Liver (tissue), 9 donors: ENCODE measurements around the gene AMBRA1. TPM values are rescaled to one million over a fixed set of nuclear protein-coding genes. Genes with fewer than 3 reads are reported as not detected.

Experiments used
- DNase-seq: peaks from one replicate; pipeline ENCODE4 v3.0.0-alpha.2; 2017; ENCODE audit warnings: low spot score
- H3K27ac ChIP-seq, 2 donors: one replicate each; pipeline ENCODE4 v1.7.0; 2013; ENCODE audit warnings: inconsistent platforms in 2 of 2, low read length in 2 of 2, control low read depth in 1 of 2, low read depth in 1 of 2, mild to moderate bottlenecking in 1 of 2
- H3K27me3 ChIP-seq, 4 donors: one replicate each; pipeline versions ENCODE4 v1.6.1 to v1.7.0; 2013; ENCODE audit warnings: low read length in 3 of 4, inconsistent platforms in 1 of 4, mild to moderate bottlenecking in 1 of 4, moderate library complexity in 1 of 4; ENCODE audit not compliant: control insufficient read depth in 4 of 4, insufficient read depth in 4 of 4
- H3K36me3 ChIP-seq, 4 donors: one replicate each; pipeline versions ENCODE4 v1.6.1 to v1.7.0; 2013; ENCODE audit warnings: low read length in 3 of 4, mild to moderate bottlenecking in 3 of 4, low read depth in 1 of 4, moderate library complexity in 1 of 4; ENCODE audit not compliant: control insufficient read depth in 4 of 4, insufficient read depth in 3 of 4
- H3K4me1 ChIP-seq, 4 donors: one replicate each; pipeline versions ENCODE4 v1.6.1 to v1.7.0; 2013; ENCODE audit warnings: low read length in 3 of 4, mild to moderate bottlenecking in 3 of 4, moderate library complexity in 1 of 4; ENCODE audit not compliant: control insufficient read depth in 4 of 4, insufficient read depth in 4 of 4
- H3K4me3 ChIP-seq, 3 donors: one replicate each; pipeline versions ENCODE4 v1.6.1 to v1.7.0; 2013; ENCODE audit warnings: low read length in 3 of 3, control low read depth in 1 of 3, low read depth in 1 of 3, mild to moderate bottlenecking in 1 of 3
- H3K9ac ChIP-seq, 2 donors: one replicate each; pipeline ENCODE4 v1.7.0; 2013; ENCODE audit warnings: low read length in 2 of 2, mild to moderate bottlenecking in 2 of 2, moderate library complexity in 2 of 2, control low read depth in 1 of 2, low read depth in 1 of 2
- H3K9me3 ChIP-seq, 4 donors: one replicate each; pipeline versions ENCODE4 v1.6.1 to v1.7.0; 2013; ENCODE audit warnings: low read length in 3 of 4; ENCODE audit not compliant: control insufficient read depth in 4 of 4
- ATF3 ChIP-seq: IDR thresholded peaks from 2 replicates; pipeline ENCODE4 v1.6.1; 2016; ENCODE audit warnings: antibody characterized with exemption
- EGR1 ChIP-seq, 2 donors: IDR thresholded peaks; 2 replicates each; pipeline ENCODE4 v1.6.1; 2016 to 2018; ENCODE audit warnings: antibody characterized with exemption in 2 of 2, low read depth in 2 of 2
- FOXA2 ChIP-seq: IDR thresholded peaks from 2 replicates; pipeline ENCODE4 v1.6.1; 2016; ENCODE audit warnings: antibody characterized with exemption
- GABPA ChIP-seq, 2 donors: IDR thresholded peaks in 1 of 2; conservative IDR thresholded peaks in 1 of 2; 2 replicates each; pipeline ENCODE4 v1.6.1; 2016; ENCODE audit warnings: antibody characterized with exemption in 2 of 2, mild to moderate bottlenecking in 1 of 2, moderate library complexity in 1 of 2
- HNF4A ChIP-seq, 2 donors: conservative IDR thresholded peaks; 2 replicates each; pipeline ENCODE4 v1.6.1; 2016; ENCODE audit warnings: antibody characterized with exemption in 2 of 2, mild to moderate bottlenecking in 2 of 2
- HNF4G ChIP-seq: IDR thresholded peaks from 2 replicates; pipeline ENCODE4 v1.6.1; 2016; ENCODE audit warnings: antibody characterized with exemption
- JUND ChIP-seq, 2 donors: IDR thresholded peaks; 2 replicates each; pipeline ENCODE4 v1.6.1; 2016; ENCODE audit warnings: antibody characterized with exemption in 2 of 2
- NR2F2 ChIP-seq: IDR thresholded peaks from 2 replicates; pipeline ENCODE4 v1.6.1; 2016; ENCODE audit warnings: antibody characterized with exemption
- RAD21 ChIP-seq, 2 donors: IDR thresholded peaks; 2 replicates each; pipeline ENCODE4 v1.6.1; 2016; ENCODE audit warnings: antibody characterized with exemption in 2 of 2, mild to moderate bottlenecking in 2 of 2
- REST ChIP-seq: IDR thresholded peaks from 2 replicates; pipeline ENCODE4 v1.6.1; 2016; ENCODE audit warnings: antibody characterized with exemption, mild to moderate bottlenecking
- RXRA ChIP-seq, 2 donors: IDR thresholded peaks; 2 replicates each; pipeline ENCODE4 v1.6.1; 2017 to 2018; ENCODE audit warnings: antibody characterized with exemption in 2 of 2, mild to moderate bottlenecking in 1 of 2
- SP1 ChIP-seq: IDR thresholded peaks from 2 replicates; pipeline ENCODE4 v1.6.1; 2018; ENCODE audit warnings: antibody characterized with exemption, mild to moderate bottlenecking
- WGBS: extraction: QIAGEN DNeasy Blood & Tissue Kit; methylation state at CpG from one replicate; pipeline ENCODE4 v1.1.7; 2013; 5-methylcytosine and 5-hydroxymethylcytosine counted together
- polyA plus RNA-seq, 2 donors: library from polyadenylated mRNA; stranded (reverse) in 1 of 2; unstranded in 1 of 2; fragments of 200-250 nt in 1 of 2; fragments of >200 nt in 1 of 2; fragmentation: Nextera tagmentation in 1 of 2; extraction: Ambion mirVana in 1 of 2; gene quantifications; one replicate each; pipeline versions ENCODE4 v1.2.1 to v1.2.3, GENCODE V29; 2013 to 2015
- total RNA-seq, 2 donors: library from RNA; depleted of rRNA; stranded (reverse); fragments of >200 nt; gene quantifications; one replicate each; pipeline ENCODE4 v1.2.3, GENCODE V29; 2014
- donor health status: healthy.
- donor health status: healthy.
- donor health status: healthy.
- donor health status: healthy.
- donor health status: healthy.

The AMBRA1 gene
- total and polyA plus RNA-seq, 4 donors = 3.7 to 25.7 (median 15.1) TPM

- H3K4me1 ChIP-seq = no peaks in the 10 kb centered on the region
- no peak for DNase-seq
- TF ChIP-seq RAD21 (IDR thresholded peaks at IDR 0.05) = no peak
- no peak for TF ChIP-seq JUND (IDR thresholded peaks at IDR 0.05)
- TF ChIP-seq FOXA2 = no peak
- TF ChIP-seq GABPA (IDR thresholded peaks at IDR 0.05 in 1 of 2, conservative IDR thresholded peaks at IDR 0.05 in 1 of 2) = no peak
- TF ChIP-seq HNF4G = no peak
- no peak for TF ChIP-seq SP1
- WGBS = 95% methylated on average over 7 of the region's 7 CpGs
- peaks cover 3 to 35% (median 17%) of the 10 kb centered on the region in 4 donors for H3K36me3 ChIP-seq
- no peaks in the 10 kb centered on the region for H3K27me3 ChIP-seq
- H3K27ac ChIP-seq = no peak overlapping the region
- H3K9me3 ChIP-seq = no peaks in the 10 kb centered on the region
- H3K9ac ChIP-seq = no peak overlapping the region
- H3K4me3 ChIP-seq = no peak overlapping the region
Measured at GRCh38 chr11:46417711-46418110, 176.1 kb downstream of the AMBRA1 start.

GRCh38 chr11:46414879-46415278, 178.9 kb downstream of the AMBRA1 start:
- no peak overlapping the region for H3K9ac ChIP-seq
- no peaks in the 10 kb centered on the region for H3K27me3 ChIP-seq
- TF ChIP-seq REST (no peak), JUND (IDR thresholded peaks at IDR 0.05) (no peak), SP1 (no peak), NR2F2 (no peak), RAD21 (IDR thresholded peaks at IDR 0.05) (no peak), ATF3 (no peak), HNF4G (no peak), HNF4A (conservative IDR thresholded peaks at IDR 0.05) (no peak), GABPA (IDR thresholded peaks at IDR 0.05 in 1 of 2, conservative IDR thresholded peaks at IDR 0.05 in 1 of 2) (no peak)
- DNase-seq = no peak
- H3K4me1 ChIP-seq = no peaks in the 10 kb centered on the region
- H3K27ac ChIP-seq = no peak overlapping the region
- H3K9me3 ChIP-seq = no peaks in the 10 kb centered on the region
- 63% methylated on average over 3 of the region's 3 CpGs for WGBS
- peaks cover 3 to 34% (median 17%) of the 10 kb centered on the region in 4 donors for H3K36me3 ChIP-seq
- H3K4me3 ChIP-seq = no peak overlapping the region

DNA sequence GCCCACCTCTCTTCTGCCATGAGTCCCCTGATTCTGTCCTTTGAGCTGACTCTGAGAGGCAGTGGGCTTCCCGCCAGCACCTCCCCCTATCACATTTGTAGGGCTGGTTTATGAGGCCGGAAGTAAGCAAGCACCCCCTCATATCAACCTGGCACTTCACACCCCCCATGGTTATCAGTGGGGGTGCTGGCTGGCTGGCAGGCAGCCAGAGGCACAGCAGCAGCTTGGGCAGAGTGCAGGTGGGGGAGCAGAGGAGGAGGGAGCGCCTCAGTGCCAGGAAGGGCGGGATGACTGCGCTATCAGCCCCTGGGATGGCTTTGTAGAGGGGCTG, 179.4 kb downstream of the AMBRA1 start:
- Histone ChIP-seq H3K36me3 (peaks cover 5 to 39% (median 20%) of the 10 kb centered on the region in 4 donors), H3K9ac (no peak overlapping the region), H3K27ac (no peak overlapping the region), H3K9me3 (no peaks in the 10 kb centered on the region), H3K27me3 (no peaks in the 10 kb centered on the region), H3K4me3 (no peak overlapping the region), H3K4me1 (no peaks in the 10 kb centered on the region)
- TF ChIP-seq HNF4G (no peak), HNF4A (conservative IDR thresholded peaks at IDR 0.05) (no peak), EGR1 (IDR thresholded peaks at IDR 0.05; ENCODE audit: low read depth in 2 of 2) (no peak), RXRA (IDR thresholded peaks at IDR 0.05) (no peak)
- WGBS = 97% methylated on average over 5 of the region's 5 CpGs
- DNase-seq = no peak
